ENCODE measurements around the gene RAPGEF2. TPM values are rescaled to one million over a fixed set of nuclear protein-coding genes. Genes with fewer than 3 reads are reported as not detected.
A peak's percentile ranks its signal among the peaks of the same experiment; 100 is the strongest.

The RAPGEF2 gene
- total RNA-seq, 1 donor from 2014 or later = 31.0 TPM

DNA sequence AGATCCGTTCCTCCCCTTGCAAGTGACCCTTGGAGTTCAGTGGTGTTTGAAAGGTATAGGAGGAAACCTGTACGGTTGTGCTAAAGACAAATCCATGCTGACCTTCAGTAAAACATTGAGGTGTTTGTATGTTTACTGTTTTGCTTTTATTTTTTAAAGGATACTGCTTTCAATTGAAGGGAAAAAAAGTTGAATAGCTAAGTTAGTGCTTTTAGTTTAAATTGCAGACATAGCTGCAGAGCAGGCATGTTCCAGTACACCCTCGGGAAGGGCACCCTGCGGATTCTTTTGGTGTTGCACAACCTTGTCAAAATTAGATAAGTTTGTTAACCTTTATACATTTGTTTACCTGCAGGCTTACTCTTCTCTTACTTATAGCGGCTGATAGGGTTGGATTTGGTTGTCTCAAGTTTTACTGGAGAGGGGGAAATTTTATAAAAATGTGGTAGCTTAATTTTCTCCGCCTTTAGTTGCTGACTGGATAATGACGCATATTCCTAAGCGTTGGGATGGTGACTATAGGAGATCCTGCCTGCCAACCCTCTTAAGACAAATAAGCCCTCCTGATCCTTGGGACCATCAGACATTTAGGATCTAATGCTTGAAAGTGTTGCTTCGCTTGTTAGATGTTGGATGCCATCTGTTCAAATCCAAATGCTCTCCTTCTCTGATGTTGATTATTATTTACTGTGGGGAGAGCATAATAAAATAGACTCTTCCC is 2.0 kb downstream of the RAPGEF2 start:
- TF ChIP-seq, protein P1, sequence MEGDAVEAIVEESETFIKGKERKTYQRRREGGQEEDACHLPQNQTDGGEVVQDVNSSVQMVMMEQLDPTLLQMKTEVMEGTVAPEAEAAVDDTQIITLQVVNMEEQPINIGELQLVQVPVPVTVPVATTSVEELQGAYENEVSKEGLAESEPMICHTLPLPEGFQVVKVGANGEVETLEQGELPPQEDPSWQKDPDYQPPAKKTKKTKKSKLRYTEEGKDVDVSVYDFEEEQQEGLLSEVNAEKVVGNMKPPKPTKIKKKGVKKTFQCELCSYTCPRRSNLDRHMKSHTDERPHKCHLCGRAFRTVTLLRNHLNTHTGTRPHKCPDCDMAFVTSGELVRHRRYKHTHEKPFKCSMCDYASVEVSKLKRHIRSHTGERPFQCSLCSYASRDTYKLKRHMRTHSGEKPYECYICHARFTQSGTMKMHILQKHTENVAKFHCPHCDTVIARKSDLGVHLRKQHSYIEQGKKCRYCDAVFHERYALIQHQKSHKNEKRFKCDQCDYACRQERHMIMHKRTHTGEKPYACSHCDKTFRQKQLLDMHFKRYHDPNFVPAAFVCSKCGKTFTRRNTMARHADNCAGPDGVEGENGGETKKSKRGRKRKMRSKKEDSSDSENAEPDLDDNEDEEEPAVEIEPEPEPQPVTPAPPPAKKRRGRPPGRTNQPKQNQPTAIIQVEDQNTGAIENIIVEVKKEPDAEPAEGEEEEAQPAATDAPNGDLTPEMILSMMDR (IDR thresholded peaks at IDR 0.05) = peak; percentile 35
- DNase-seq (ENCODE audit: low spot score) = no peak
- H3K36me3 Mint-ChIP-seq (ENCODE audit: low read depth) = no peaks in the 10 kb centered on the region
- H3K27me3 Mint-ChIP-seq (ENCODE audit: low read depth) = no peaks in the 10 kb centered on the region
- H3K4me3 Mint-ChIP-seq (ENCODE audit: unreplicated experiment) = peak overlapping the region; percentile 94
- peak overlapping the region; percentile 88 for H3K27ac Mint-ChIP-seq (ENCODE audit: unreplicated experiment)
- H3K9me3 Mint-ChIP-seq (ENCODE audit: low read depth) = no peaks in the 10 kb centered on the region
- peaks cover 52% of the 10 kb centered on the region for H3K4me1 Mint-ChIP-seq (ENCODE audit: low read depth)

DNA sequence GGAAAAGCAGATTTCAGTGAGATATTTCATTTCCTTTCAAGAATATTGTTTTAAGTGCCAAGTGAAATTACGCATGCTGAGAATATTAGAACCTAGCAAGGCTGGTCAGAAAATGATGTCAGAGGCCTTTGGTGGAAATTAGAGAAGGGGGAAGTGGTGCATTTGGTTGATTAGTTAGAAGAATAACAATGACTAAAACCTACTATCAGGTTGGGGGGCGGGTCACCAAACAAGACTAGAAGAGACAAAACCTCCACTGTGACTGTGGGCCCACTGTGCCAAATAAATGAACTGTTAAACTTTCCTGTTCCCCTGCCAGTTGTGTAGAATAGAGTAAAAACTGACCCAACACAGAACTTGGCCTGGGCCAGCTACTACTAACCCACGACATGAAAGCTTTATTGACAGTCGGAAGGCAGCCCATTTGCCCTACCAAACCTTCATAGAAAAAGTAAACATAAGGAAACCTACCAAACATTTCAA is 2.9 kb downstream of the RAPGEF2 start:
- no peaks in the 10 kb centered on the region for H3K27me3 Mint-ChIP-seq (ENCODE audit: low read depth)
- TF ChIP-seq, protein P1 (IDR thresholded peaks at IDR 0.05) = no peak
- peak overlapping the region; percentile 94 for H3K4me3 Mint-ChIP-seq (ENCODE audit: unreplicated experiment)
- peaks cover 53% of the 10 kb centered on the region for H3K4me1 Mint-ChIP-seq (ENCODE audit: low read depth)
- DNase-seq (ENCODE audit: low spot score) = no peak
- peak overlapping the region; percentile 88 for H3K27ac Mint-ChIP-seq (ENCODE audit: unreplicated experiment)
- no peaks in the 10 kb centered on the region for H3K9me3 Mint-ChIP-seq (ENCODE audit: low read depth)
- no peaks in the 10 kb centered on the region for H3K36me3 Mint-ChIP-seq (ENCODE audit: low read depth)

DNA sequence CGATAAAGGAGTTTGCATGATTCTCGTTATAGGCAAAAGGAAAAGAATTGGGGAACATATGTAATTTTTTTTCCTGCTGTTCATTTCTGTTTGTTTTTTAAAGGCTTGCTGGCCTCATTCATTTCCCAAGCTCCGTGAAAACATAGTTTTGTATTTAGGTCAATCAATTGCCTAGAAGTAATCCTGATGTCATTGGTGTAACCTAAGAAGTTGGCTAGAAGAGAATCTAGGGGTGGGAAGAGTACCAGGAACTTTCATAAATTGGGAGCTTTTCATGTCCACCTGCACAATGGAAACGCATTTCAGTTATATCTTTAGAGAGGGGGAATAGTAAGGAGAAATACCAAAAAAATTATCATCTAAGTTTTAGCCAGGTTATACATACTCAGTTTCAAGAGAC is 3.8 kb downstream of the RAPGEF2 start:
- H3K27ac Mint-ChIP-seq (ENCODE audit: unreplicated experiment) = peak overlapping the region; percentile 1
- no peaks in the 10 kb centered on the region for H3K27me3 Mint-ChIP-seq (ENCODE audit: low read depth)
- no peaks in the 10 kb centered on the region for H3K36me3 Mint-ChIP-seq (ENCODE audit: low read depth)
- DNase-seq (ENCODE audit: low spot score) = no peak
- TF ChIP-seq, protein P1 (IDR thresholded peaks at IDR 0.05) = no peak
- no peaks in the 10 kb centered on the region for H3K9me3 Mint-ChIP-seq (ENCODE audit: low read depth)
- H3K4me1 Mint-ChIP-seq (ENCODE audit: low read depth) = peaks cover 53% of the 10 kb centered on the region
- no peak overlapping the region for H3K4me3 Mint-ChIP-seq (ENCODE audit: unreplicated experiment)

DNA sequence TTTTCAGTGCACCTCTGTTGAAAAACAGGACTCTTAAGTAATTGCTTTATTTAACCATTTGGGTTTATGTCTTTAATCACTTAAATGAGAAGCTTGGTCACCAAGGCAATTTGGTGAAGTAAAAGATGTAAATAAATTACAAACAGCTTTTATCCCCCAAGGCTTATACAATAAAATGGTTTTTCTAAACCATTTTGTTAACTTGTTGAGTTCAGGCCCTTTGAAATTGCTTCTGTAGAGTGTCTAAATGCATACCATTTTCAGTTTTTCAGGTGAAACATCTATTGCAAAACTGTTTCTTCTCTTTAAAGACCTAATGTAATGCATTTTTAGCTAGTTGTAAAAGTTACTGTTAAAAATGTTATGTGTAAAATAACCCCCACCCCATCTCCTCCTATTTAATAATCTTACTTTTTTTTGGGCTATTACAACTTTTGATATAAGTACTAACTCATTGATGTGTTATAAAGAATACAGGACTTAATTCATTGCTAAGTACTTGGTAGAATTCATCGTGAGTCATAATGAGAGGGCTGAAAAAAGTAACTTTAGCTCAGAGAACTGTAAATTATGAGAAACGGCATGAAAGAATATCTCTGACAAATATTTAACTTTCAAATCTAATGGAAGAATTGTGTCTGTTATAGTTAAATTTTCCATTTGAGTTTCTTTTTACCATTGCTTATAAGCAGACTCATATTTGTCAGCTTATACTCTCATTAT is 4.5 kb downstream of the RAPGEF2 start:
- Mint-ChIP-seq H3K4me3 (ENCODE audit: unreplicated experiment) (peak overlapping the region; percentile 3), H3K4me1 (ENCODE audit: low read depth) (peaks cover 48% of the 10 kb centered on the region), H3K9me3 (ENCODE audit: low read depth) (no peaks in the 10 kb centered on the region), H3K27me3 (ENCODE audit: low read depth) (no peaks in the 10 kb centered on the region), H3K36me3 (ENCODE audit: low read depth) (no peaks in the 10 kb centered on the region), H3K27ac (ENCODE audit: unreplicated experiment) (peak overlapping the region; percentile 38)
- no peak for DNase-seq (ENCODE audit: low spot score)
- TF ChIP-seq, protein P1 (IDR thresholded peaks at IDR 0.05) = no peak

DNA sequence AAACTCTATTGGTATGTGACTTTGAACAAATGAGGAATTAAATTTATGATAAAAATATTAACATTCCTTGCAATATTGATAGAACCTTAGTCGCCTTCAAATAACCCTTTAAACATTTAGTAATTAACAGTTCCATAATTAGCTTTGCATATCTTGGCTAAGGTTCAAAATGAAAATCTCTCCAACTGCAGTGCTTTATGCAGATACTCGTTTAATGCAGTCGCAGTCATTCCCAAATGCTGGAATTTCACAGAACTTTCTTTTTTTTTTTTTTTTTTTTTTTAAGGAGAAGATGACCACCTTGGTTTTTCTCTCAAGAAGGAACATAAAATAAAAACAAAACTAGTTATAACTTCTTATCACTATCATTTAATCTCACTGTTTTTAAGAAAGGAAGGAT is 5.2 kb downstream of the RAPGEF2 start:
- no peak for DNase-seq (ENCODE audit: low spot score)
- Mint-ChIP-seq H3K9me3 (ENCODE audit: low read depth) (no peaks in the 10 kb centered on the region), H3K27ac (ENCODE audit: unreplicated experiment) (no peak overlapping the region), H3K36me3 (ENCODE audit: low read depth) (no peaks in the 10 kb centered on the region), H3K4me1 (ENCODE audit: low read depth) (peaks cover 47% of the 10 kb centered on the region), H3K27me3 (ENCODE audit: low read depth) (no peaks in the 10 kb centered on the region), H3K4me3 (ENCODE audit: unreplicated experiment) (no peak overlapping the region)
- TF ChIP-seq, protein P1 (IDR thresholded peaks at IDR 0.05) = no peak
